Spleen (tissue), 13 donors: ENCODE results near the gene PRX. TPM values are rescaled to one million over a fixed set of nuclear protein-coding genes. Genes with fewer than 3 reads are reported as not detected.

Experiments
- DNase-seq: peaks from one replicate; pipeline ENCODE4 v3.0.0-alpha.2; 2020
- H3K27ac ChIP-seq, 8 donors: fragments of 200-600 bp; sonication (generic) in 7 of 8; 1 replicate in 4 of 8; 2 replicates in 4 of 8; pipeline versions ENCODE4 v1.5.0 to v1.8.0; 2016 to 2021; ENCODE audit warnings: inconsistent platforms in 4 of 8, mild to moderate bottlenecking in 4 of 8, moderate library complexity in 1 of 8
- H3K27me3 ChIP-seq, 7 donors: fragments of 200-600 bp; sonication (generic) in 6 of 7; replicated peaks in 1 of 7; 1 replicate in 4 of 7; 2 replicates in 3 of 7; pipeline versions ENCODE4 v1.5.0 to v1.8.0; 2016 to 2021; ENCODE audit warnings: inconsistent platforms in 3 of 7, mild to moderate bottlenecking in 1 of 7
- H3K36me3 ChIP-seq, 6 donors: fragments of 200-600 bp; sonication (generic) in 5 of 6; 1 replicate in 4 of 6; 2 replicates in 2 of 6; pipeline versions ENCODE4 v1.5.0 to v1.8.0; 2016 to 2021; ENCODE audit warnings: inconsistent platforms in 2 of 6
- H3K4me1 ChIP-seq, 6 donors: fragments of 200-600 bp; sonication (generic) in 5 of 6; 1 replicate in 3 of 6; 2 replicates in 3 of 6; pipeline versions ENCODE4 v1.5.0 to v1.8.0; 2016 to 2021; ENCODE audit warnings: inconsistent platforms in 3 of 6
- H3K4me3 ChIP-seq, 8 donors: fragments of 200-600 bp; sonication (generic) in 7 of 8; 1 replicate in 4 of 8; 2 replicates in 4 of 8; pipeline versions ENCODE4 v1.5.0 to v1.8.0; 2016 to 2021; ENCODE audit warnings: inconsistent platforms in 4 of 8, mild to moderate bottlenecking in 4 of 8, moderate library complexity in 2 of 8
- H3K9me3 ChIP-seq, 8 donors: fragments of 200-600 bp; sonication (generic) in 7 of 8; 1 replicate in 4 of 8; 2 replicates in 4 of 8; pipeline versions ENCODE4 v1.5.0 to v1.8.0; 2016 to 2021; ENCODE audit warnings: inconsistent platforms in 4 of 8
- POLR2A ChIP-seq, 3 donors: fragments of 450-650 bp; IDR thresholded peaks; one replicate each; pipeline ENCODE4 v1.5.1; 2017; ENCODE audit warnings: antibody characterized with exemption in 3 of 3, mild to moderate bottlenecking in 1 of 3
- POLR2AphosphoS5 ChIP-seq, 3 donors: sonication (generic); formaldehyde crosslinking; IDR thresholded peaks; one replicate each; pipeline ENCODE4 v1.5.1; 2017; ENCODE audit warnings: antibody characterized with exemption in 3 of 3
- WGBS, 5 donors: extraction: QIAGEN DNeasy Blood & Tissue Kit in 3 of 5; methylation state at CpG; one replicate each; pipeline versions ENCODE4 v1.1.5 to v1.1.7; 2013 to 2018; 5-methylcytosine and 5-hydroxymethylcytosine counted together
- intact Hi-C: fragments of 100-400 bp; cut with DNase I; formaldehyde crosslinking; loops from one replicate; pipeline ENCODE4 v1.15.0; 2023; ENCODE audit warnings: low total_unique reads
- long read RNA-seq, 2 donors: transcript quantifications; one replicate each; lab custom pipeline, GENCODE V29; 2026
- polyA plus RNA-seq, 3 donors: library from polyadenylated mRNA; stranded (reverse); fragments of 200-250 nt; gene quantifications; one replicate each; pipeline ENCODE4 v1.2.1, GENCODE V29; 2013
- total RNA-seq, 7 donors: library from RNA; depleted of rRNA in 3 of 7; stranded (reverse); fragments of >200 nt in 3 of 7; fragmentation: NEBNext Ultra II Directional in 4 of 7; extraction: Animal tissue kit (Norgen Biotek cat#: 25700) in 4 of 7; gene quantifications; one replicate each; pipeline versions ENCODE4 v1.1.0 to v1.2.1, GENCODE V29; 2016 to 2021
- TF ChIP-seq, protein P1 (sequence below), 11 experiments: fragments of 200-600 bp in 7 of 11; fragments of 450-650 bp in 4 of 11; sonication (generic) in 4 of 11; IDR thresholded peaks in 8 of 11; conservative IDR thresholded peaks in 3 of 11; 1 replicate in 7 of 11; 2 replicates in 4 of 11; pipeline versions ENCODE4 v1.4.0 to v1.8.0; 2016 to 2021; ENCODE audit warnings: antibody characterized with exemption in 11 of 11, inconsistent platforms in 4 of 11, mild to moderate bottlenecking in 1 of 11
- donor health status: healthy with polysubstance abuse.
- donor health status: DM: no; HTN: no; CAD: no; lungs with moderate emphysema.
- donor health status: DM: no; HTN: no; CAD: no.
- donor health status: Bipolar disorder and iron deficiency.
- donor health status: healthy.
- donor health status: DM: no; HTN: no; CAD: no.
- donor health status: DM: yes; HTN: yes; CAD: no.

The PRX gene
- 1 to 10 TPM; 1.7 to 3.4 (median 3.0) TPM for total RNA-seq
- polyA plus RNA-seq: 1 to 10 TPM in 1 of 3 donors, under 1 TPM in 2; 0.50 to 1.8 (median 0.56) TPM
- long read RNA-seq, donor 1, partial matches to known transcripts: 6 of 6 reads
- long read RNA-seq, donor 1, other reads (novel, unspliced or antisense): 0 of 6 reads
- long read RNA-seq, donor 2: 0 reads

GRCh38 chr19:40413291-40413845 lies at the start of gene PRX:
Gene PRX (minus strand): TSS chr19:40413378. CDS start chr19:40407932, 5,446 bp downstream.
- H3K4me1 ChIP-seq: peaks cover 15 to 80% (median 50%) of the 10 kb centered on the region in 6 donors
- H3K27me3 ChIP-seq: peaks cover 0 to 7% (median 0%) of the 10 kb centered on the region in 7 donors
- no peaks in the 10 kb centered on the region for H3K9me3 ChIP-seq
- WGBS, 5 donors: 41 to 49% (median 42%) methylated on average over 15 to 18 of the region's 18 CpGs
- H3K36me3 ChIP-seq: no peaks in the 10 kb centered on the region
- no peak within 1 kb of the TSS for H3K27ac ChIP-seq
- H3K4me3 ChIP-seq: no peak within 1 kb of the TSS
- DNase-seq: no peak
- no peak for TF ChIP-seq POLR2A (IDR thresholded peaks at IDR 0.05)
- TF ChIP-seq, protein P1, sequence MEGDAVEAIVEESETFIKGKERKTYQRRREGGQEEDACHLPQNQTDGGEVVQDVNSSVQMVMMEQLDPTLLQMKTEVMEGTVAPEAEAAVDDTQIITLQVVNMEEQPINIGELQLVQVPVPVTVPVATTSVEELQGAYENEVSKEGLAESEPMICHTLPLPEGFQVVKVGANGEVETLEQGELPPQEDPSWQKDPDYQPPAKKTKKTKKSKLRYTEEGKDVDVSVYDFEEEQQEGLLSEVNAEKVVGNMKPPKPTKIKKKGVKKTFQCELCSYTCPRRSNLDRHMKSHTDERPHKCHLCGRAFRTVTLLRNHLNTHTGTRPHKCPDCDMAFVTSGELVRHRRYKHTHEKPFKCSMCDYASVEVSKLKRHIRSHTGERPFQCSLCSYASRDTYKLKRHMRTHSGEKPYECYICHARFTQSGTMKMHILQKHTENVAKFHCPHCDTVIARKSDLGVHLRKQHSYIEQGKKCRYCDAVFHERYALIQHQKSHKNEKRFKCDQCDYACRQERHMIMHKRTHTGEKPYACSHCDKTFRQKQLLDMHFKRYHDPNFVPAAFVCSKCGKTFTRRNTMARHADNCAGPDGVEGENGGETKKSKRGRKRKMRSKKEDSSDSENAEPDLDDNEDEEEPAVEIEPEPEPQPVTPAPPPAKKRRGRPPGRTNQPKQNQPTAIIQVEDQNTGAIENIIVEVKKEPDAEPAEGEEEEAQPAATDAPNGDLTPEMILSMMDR (IDR thresholded peaks at IDR 0.05 in 8 of 11, conservative IDR thresholded peaks at IDR 0.05 in 3 of 11): no peak
- no peak for TF ChIP-seq POLR2AphosphoS5 (IDR thresholded peaks at IDR 0.05)
- intact Hi-C loops: no loop called here

DNA sequence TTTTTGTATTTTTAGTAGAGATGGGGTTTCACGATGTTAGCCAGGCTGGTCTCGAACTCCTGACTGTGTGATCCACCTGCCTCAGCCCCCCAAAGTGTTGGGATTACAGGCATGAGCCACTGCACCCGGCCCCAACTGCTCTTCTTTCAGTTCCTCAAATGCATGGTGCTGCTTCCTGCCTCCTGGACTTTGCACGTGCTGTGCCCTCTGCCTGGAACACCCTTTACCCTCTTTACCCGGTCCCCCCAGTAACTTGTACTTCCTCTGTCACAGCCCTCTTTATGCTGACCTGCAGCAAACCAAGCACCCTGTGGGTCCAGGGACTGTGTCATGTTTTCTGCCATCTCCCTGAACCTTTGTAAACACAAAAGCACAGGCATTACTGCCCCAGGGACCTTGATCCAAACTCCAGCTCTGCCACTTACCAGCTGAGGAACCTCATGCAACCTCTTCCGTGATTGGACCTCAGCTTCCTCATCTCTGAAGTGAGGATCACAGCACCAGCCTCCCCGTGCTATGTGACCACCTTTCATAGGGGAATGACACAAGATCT lies 48.6 kb upstream of the PRX start:
- intact Hi-C loops: no loop called here
- H3K9me3 ChIP-seq: no peaks in the 10 kb centered on the region
- DNase-seq: peak; percentile 84
- TF ChIP-seq, protein P1 (IDR thresholded peaks at IDR 0.05 in 8 of 11, conservative IDR thresholded peaks at IDR 0.05 in 3 of 11): no peak
- TF ChIP-seq POLR2AphosphoS5 (IDR thresholded peaks at IDR 0.05): peak in 2 of 3 donors; percentile 41 to 64
- no peak overlapping the region for H3K4me3 ChIP-seq
- peaks cover 0 to 6% (median 2%) of the 10 kb centered on the region in 7 donors for H3K27me3 ChIP-seq
- peaks cover 12 to 60% (median 43%) of the 10 kb centered on the region in 6 donors for H3K4me1 ChIP-seq
- H3K36me3 ChIP-seq: peaks cover 0 to 22% (median 5%) of the 10 kb centered on the region in 6 donors
- WGBS, 5 donors: 36 to 52% (median 44%) methylated on average over 7 of the region's 7 CpGs
- peak overlapping the region in 5 of 8 donors; percentile 6 to 93 (median 88) for H3K27ac ChIP-seq

DNA sequence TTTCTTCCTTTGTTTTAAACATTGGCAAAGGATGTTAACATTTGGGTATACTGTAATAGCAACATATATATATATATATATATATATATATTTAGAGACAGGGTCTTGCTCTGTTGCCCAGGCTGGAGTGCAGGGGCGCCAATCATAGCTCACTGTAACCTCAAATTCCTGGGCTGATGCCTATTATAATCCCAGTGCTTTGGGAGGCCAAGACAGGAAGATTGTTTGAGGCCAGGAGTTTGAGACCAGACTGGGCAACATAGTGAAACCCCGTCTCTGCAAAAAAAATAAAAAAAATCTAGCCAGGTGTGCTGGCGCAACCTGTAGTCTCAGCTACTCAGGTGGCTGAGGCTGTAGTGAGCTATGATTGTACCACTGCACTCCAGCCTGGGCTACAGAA lies 47.0 kb upstream of the PRX start:
- TF ChIP-seq POLR2AphosphoS5 (IDR thresholded peaks at IDR 0.05): no peak
- TF ChIP-seq, protein P1 (IDR thresholded peaks at IDR 0.05 in 8 of 11, conservative IDR thresholded peaks at IDR 0.05 in 3 of 11): no peak
- TF ChIP-seq POLR2A (IDR thresholded peaks at IDR 0.05): no peak
- DNase-seq: no peak
- intact Hi-C loops: no loop called here
- Histone ChIP-seq H3K9me3 (no peaks in the 10 kb centered on the region), H3K4me3 (no peak overlapping the region), H3K27me3 (no peaks in the 10 kb centered on the region), H3K36me3 (peaks cover 0 to 37% (median 5%) of the 10 kb centered on the region in 6 donors), H3K27ac (no peak overlapping the region), H3K4me1 (peaks cover 7 to 48% (median 29%) of the 10 kb centered on the region in 6 donors)
- 89 to 96% (median 94%) methylated on average over 3 of the region's 3 CpGs for WGBS, 5 donors

GRCh38 chr19:40458597-40458974 lies 45.4 kb upstream of the PRX start:
- H3K4me3 ChIP-seq: no peak overlapping the region
- DNase-seq: no peak
- TF ChIP-seq POLR2A (IDR thresholded peaks at IDR 0.05): no peak
- no peak for TF ChIP-seq POLR2AphosphoS5 (IDR thresholded peaks at IDR 0.05)
- TF ChIP-seq, protein P1 (IDR thresholded peaks at IDR 0.05 in 8 of 11, conservative IDR thresholded peaks at IDR 0.05 in 3 of 11): no peak
- no peaks in the 10 kb centered on the region for H3K27me3 ChIP-seq
- H3K4me1 ChIP-seq: peaks cover 0 to 32% (median 15%) of the 10 kb centered on the region in 6 donors
- H3K27ac ChIP-seq: no peak overlapping the region
- WGBS, 5 donors: 91 to 98% (median 95%) methylated on average over 3 of the region's 3 CpGs
- intact Hi-C loops: no loop called here
- H3K36me3 ChIP-seq: peaks cover 0 to 52% (median 5%) of the 10 kb centered on the region in 6 donors
- H3K9me3 ChIP-seq: no peaks in the 10 kb centered on the region
